GM23338 (cell line): ENCODE results near the gene DSG2. TPM values are rescaled to one million over a fixed set of nuclear protein-coding genes. Genes with fewer than 3 reads are reported as not detected.

Experiments used
- ATAC-seq: fragments of 200-7000 bp; cut with Tn5 transposase; 3 replicates; pipeline ENCODE4 v1.9.1; 2020
- DNase-seq: peaks from one replicate; pipeline ENCODE4 v3.0.0-alpha.2; 2015; ENCODE audit warnings: low spot score
- H2AFZ ChIP-seq: fragments of 200-600 bp; sonication (generic); 2 replicates; pipeline ENCODE4 v1.8.0; 2016; ENCODE audit warnings: antibody characterized with exemption, mild to moderate bottlenecking, moderate library complexity
- H3F3A ChIP-seq: fragments of 200-600 bp; sonication (generic); replicated peaks from 2 replicates; pipeline ENCODE4 v1.8.0; 2017; ENCODE audit warnings: antibody characterized with exemption, mixed run types, low read depth
- H3K27ac ChIP-seq: fragments of 200-600 bp; sonication (generic); 2 replicates; pipeline ENCODE4 v1.6.1; 2016; ENCODE audit warnings: low read depth
- H3K27me3 ChIP-seq: fragments of 200-600 bp; sonication (generic); 2 replicates; pipeline ENCODE4 v1.8.0; 2016; ENCODE audit warnings: mild to moderate bottlenecking, mixed run types, moderate library complexity; ENCODE audit not compliant: insufficient read depth
- H3K36me3 ChIP-seq: fragments of 200-600 bp; sonication (generic); 2 replicates; pipeline ENCODE4 v1.8.0; 2016; ENCODE audit warnings: mild to moderate bottlenecking; ENCODE audit not compliant: insufficient read depth
- H3K4me1 ChIP-seq: fragments of 200-600 bp; sonication (generic); 2 replicates; pipeline ENCODE4 v1.8.0; 2016; ENCODE audit warnings: mild to moderate bottlenecking, moderate library complexity; ENCODE audit not compliant: insufficient read depth
- H3K4me2 ChIP-seq: fragments of 200-600 bp; sonication (generic); 2 replicates; pipeline ENCODE4 v1.7.1; 2017; ENCODE audit warnings: mixed run types
- H3K4me3 ChIP-seq: fragments of 200-600 bp; sonication (generic); 2 replicates; pipeline ENCODE4 v1.6.1; 2016; ENCODE audit warnings: mixed run types
- H3K79me2 ChIP-seq: fragments of 200-600 bp; sonication (generic); replicated peaks from 2 replicates; pipeline ENCODE4 v1.8.0; 2017; ENCODE audit warnings: mild to moderate bottlenecking; ENCODE audit not compliant: insufficient read depth
- H3K9me2 ChIP-seq: fragments of 200-600 bp; sonication (generic); 2 replicates; pipeline ENCODE4 v1.8.0; 2017; ENCODE audit not compliant: insufficient read depth
- H4K20me1 ChIP-seq: fragments of 200-600 bp; sonication (generic); replicated peaks from 2 replicates; pipeline ENCODE4 v1.8.0; 2017; ENCODE audit warnings: mild to moderate bottlenecking; ENCODE audit not compliant: insufficient read depth
- H3K27ac Mint-ChIP-seq: 2 replicates; pipeline ENCODE4 v1.8.0; 2020; ENCODE audit warnings: inconsistent platforms, mild to moderate bottlenecking, moderate library complexity, mixed read lengths
- H3K27me3 Mint-ChIP-seq: 3 replicates; pipeline ENCODE4 v1.8.0; 2022; ENCODE audit warnings: low read depth, mild to moderate bottlenecking, moderate library complexity, mixed read lengths, inconsistent platforms; ENCODE audit not compliant: insufficient read depth, poor library complexity
- H3K36me3 Mint-ChIP-seq: 3 replicates; pipeline ENCODE4 v1.8.0; 2021; ENCODE audit warnings: low read depth, mild to moderate bottlenecking, inconsistent platforms, moderate library complexity, mixed read lengths
- H3K4me1 Mint-ChIP-seq: 3 replicates; pipeline ENCODE4 v1.8.0; 2020; ENCODE audit warnings: mild to moderate bottlenecking, inconsistent platforms, mixed read lengths
- H3K4me3 Mint-ChIP-seq: 3 replicates; pipeline ENCODE4 v1.8.0; 2021; ENCODE audit warnings: moderate library complexity, mild to moderate bottlenecking, inconsistent platforms, mixed read lengths
- H3K9me3 Mint-ChIP-seq: 3 replicates; pipeline ENCODE4 v1.8.0; 2020; ENCODE audit warnings: moderate library complexity, mild to moderate bottlenecking, inconsistent platforms, mixed read lengths
- polyA plus RNA-seq: library from polyadenylated mRNA; unstranded; fragments of >200 nt; fragmentation: Nextera tagmentation; extraction: Ambion mirVana; gene quantifications from 2 replicates; pipeline ENCODE4 v1.2.1, GENCODE V29; 2016
- total RNA-seq: library from RNA; depleted of rRNA; stranded (reverse); fragments of >200 nt; shearing (Covaris generic); gene quantifications from 2 replicates; pipeline ENCODE4 v1.2.3, GENCODE V29; 2014
- TF ChIP-seq, protein P1 (sequence below): IDR thresholded peaks from 2 replicates; pipeline ENCODE4 v1.6.1; 2016; ENCODE audit warnings: antibody characterized with exemption
- TF ChIP-seq, protein P2 (sequence below): fragments of 250-450 bp; sonication (Bioruptor Pico); IDR thresholded peaks from 2 replicates; pipeline ENCODE4 v1.5.0; 2020; ENCODE audit warnings: mild to moderate bottlenecking, moderate library complexity
- TF ChIP-seq, protein P3 (sequence below), 2 experiments: fragments of 200-600 bp in 1 of 2; sonication (generic) in 1 of 2; conservative IDR thresholded peaks; 2 replicates each; pipeline versions ENCODE4 v1.5.1 to v1.6.1; 2016 to 2017; ENCODE audit warnings: antibody characterized with exemption in 2 of 2, low read depth in 2 of 2, mild to moderate bottlenecking in 2 of 2, moderate library complexity in 1 of 2

DSG2 gene
- total and polyA plus RNA-seq, 2 experiments from 2014 or later: 44.7 to 144 TPM

- no peak for ATAC-seq
Measured at GRCh38 chr18:31565782-31566512, 68.0 kb downstream of the DSG2 start.

DNA sequence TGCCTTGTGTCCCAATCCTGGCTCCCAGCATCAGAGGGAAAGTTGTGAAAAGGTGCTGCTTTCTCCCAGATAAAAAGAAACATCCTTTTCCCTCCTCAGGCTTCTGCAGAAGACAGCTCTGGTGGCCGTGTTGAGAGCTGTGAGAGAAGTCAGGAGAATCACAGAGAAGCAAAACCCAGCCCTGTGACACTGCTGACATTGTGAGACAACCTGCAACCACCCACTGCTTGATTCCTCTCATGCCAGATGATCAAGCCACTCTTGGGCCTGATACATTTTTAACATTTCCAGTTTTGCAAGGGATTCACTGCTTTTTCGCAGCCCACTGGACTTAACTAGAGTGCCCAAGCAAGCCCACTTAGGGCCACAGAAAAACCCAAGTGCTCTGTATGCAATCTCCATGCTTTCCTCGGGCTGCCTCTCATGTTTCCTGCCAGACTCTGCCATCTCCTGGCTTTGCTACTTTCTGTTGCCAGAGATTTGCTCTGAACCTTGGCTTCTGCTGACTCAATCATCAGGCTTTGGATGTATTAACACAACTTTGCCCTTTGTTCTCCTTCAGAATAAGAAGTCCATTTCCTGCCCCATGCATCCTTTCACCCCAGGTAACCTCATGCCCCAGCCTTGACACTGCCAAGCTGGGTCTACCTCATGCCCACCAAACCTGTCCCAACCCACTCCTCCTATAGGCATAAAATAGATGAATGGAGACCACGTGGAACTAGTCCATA, 68.8 kb downstream of the DSG2 start:
- no peaks in the 10 kb centered on the region for H3K9me2 ChIP-seq
- DNase-seq: no peak
- H3K27ac Mint-ChIP-seq: no peak overlapping the region
- peaks cover under 1% of the 10 kb centered on the region; the same call in 2 of the 3 replicates for H3K4me1 Mint-ChIP-seq
- no peaks in the 10 kb centered on the region for H3K27me3 ChIP-seq
- no peak overlapping the region for H3K4me3 ChIP-seq
- no peak overlapping the region for H3K4me2 ChIP-seq
- ATAC-seq: no peak
- no peaks in the 10 kb centered on the region for H3K36me3 ChIP-seq
- H3K27ac ChIP-seq: no peak overlapping the region
- H3K4me3 Mint-ChIP-seq: no peak overlapping the region
- H3F3A ChIP-seq: no peaks in the 10 kb centered on the region
- H2AFZ ChIP-seq: peak overlapping the region; percentile 47; the same call in 1 of the 2 replicates
- H3K4me1 ChIP-seq: no peaks in the 10 kb centered on the region
- no peaks in the 10 kb centered on the region for H3K36me3 Mint-ChIP-seq
- H4K20me1 ChIP-seq: no peaks in the 10 kb centered on the region
- peaks cover 3% of the 10 kb centered on the region for H3K27me3 Mint-ChIP-seq
- H3K9me3 Mint-ChIP-seq: no peaks in the 10 kb centered on the region
- H3K79me2 ChIP-seq: no peaks in the 10 kb centered on the region
- TF ChIP-seq, protein P1, sequence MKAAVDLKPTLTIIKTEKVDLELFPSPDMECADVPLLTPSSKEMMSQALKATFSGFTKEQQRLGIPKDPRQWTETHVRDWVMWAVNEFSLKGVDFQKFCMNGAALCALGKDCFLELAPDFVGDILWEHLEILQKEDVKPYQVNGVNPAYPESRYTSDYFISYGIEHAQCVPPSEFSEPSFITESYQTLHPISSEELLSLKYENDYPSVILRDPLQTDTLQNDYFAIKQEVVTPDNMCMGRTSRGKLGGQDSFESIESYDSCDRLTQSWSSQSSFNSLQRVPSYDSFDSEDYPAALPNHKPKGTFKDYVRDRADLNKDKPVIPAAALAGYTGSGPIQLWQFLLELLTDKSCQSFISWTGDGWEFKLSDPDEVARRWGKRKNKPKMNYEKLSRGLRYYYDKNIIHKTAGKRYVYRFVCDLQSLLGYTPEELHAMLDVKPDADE: no peak
- TF ChIP-seq, protein P2, sequence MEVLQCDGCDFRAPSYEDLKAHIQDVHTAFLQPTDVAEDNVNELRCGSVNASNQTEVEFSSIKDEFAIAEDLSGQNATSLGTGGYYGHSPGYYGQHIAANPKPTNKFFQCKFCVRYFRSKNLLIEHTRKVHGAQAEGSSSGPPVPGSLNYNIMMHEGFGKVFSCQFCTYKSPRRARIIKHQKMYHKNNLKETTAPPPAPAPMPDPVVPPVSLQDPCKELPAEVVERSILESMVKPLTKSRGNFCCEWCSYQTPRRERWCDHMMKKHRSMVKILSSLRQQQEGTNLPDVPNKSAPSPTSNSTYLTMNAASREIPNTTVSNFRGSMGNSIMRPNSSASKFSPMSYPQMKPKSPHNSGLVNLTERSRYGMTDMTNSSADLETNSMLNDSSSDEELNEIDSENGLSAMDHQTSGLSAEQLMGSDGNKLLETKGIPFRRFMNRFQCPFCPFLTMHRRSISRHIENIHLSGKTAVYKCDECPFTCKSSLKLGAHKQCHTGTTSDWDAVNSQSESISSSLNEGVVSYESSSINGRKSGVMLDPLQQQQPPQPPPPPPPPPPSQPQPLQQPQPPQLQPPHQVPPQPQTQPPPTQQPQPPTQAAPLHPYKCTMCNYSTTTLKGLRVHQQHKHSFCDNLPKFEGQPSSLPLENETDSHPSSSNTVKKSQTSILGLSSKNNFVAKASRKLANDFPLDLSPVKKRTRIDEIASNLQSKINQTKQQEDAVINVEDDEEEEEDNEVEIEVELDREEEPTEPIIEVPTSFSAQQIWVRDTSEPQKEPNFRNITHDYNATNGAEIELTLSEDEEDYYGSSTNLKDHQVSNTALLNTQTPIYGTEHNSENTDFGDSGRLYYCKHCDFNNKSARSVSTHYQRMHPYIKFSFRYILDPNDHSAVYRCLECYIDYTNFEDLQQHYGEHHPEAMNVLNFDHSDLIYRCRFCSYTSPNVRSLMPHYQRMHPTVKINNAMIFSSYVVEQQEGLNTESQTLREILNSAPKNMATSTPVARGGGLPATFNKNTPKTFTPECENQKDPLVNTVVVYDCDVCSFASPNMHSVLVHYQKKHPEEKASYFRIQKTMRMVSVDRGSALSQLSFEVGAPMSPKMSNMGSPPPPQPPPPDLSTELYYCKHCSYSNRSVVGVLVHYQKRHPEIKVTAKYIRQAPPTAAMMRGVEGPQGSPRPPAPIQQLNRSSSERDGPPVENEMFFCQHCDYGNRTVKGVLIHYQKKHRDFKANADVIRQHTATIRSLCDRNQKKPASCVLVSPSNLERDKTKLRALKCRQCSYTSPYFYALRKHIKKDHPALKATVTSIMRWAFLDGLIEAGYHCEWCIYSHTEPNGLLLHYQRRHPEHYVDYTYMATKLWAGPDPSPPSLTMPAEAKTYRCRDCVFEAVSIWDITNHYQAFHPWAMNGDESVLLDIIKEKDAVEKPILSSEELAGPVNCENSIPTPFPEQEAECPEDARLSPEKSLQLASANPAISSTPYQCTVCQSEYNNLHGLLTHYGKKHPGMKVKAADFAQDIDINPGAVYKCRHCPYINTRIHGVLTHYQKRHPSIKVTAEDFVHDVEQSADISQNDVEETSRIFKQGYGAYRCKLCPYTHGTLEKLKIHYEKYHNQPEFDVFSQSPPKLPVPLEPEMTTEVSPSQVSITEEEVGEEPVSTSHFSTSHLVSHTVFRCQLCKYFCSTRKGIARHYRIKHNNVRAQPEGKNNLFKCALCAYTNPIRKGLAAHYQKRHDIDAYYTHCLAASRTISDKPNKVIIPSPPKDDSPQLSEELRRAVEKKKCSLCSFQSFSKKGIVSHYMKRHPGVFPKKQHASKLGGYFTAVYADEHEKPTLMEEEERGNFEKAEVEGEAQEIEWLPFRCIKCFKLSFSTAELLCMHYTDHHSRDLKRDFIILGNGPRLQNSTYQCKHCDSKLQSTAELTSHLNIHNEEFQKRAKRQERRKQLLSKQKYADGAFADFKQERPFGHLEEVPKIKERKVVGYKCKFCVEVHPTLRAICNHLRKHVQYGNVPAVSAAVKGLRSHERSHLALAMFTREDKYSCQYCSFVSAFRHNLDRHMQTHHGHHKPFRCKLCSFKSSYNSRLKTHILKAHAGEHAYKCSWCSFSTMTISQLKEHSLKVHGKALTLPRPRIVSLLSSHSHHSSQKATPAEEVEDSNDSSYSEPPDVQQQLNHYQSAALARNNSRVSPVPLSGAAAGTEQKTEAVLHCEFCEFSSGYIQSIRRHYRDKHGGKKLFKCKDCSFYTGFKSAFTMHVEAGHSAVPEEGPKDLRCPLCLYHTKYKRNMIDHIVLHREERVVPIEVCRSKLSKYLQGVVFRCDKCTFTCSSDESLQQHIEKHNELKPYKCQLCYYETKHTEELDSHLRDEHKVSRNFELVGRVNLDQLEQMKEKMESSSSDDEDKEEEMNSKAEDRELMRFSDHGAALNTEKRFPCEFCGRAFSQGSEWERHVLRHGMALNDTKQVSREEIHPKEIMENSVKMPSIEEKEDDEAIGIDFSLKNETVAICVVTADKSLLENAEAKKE (CRISPR knock-in tag): no peak

More at GRCh38 chr18:31565782-31566512, 68.0 kb downstream of the DSG2 start:
- Histone ChIP-seq H3K4me3 (no peak overlapping the region), H3K36me3 (no peaks in the 10 kb centered on the region), H2AFZ (peak overlapping the region; percentile 47; the same call in 1 of the 2 replicates), H3K4me2 (no peak overlapping the region), H4K20me1 (no peaks in the 10 kb centered on the region), H3K27me3 (no peaks in the 10 kb centered on the region), H3K9me2 (no peaks in the 10 kb centered on the region), H3K27ac (no peak overlapping the region), H3F3A (no peaks in the 10 kb centered on the region), H3K79me2 (no peaks in the 10 kb centered on the region), H3K4me1 (no peaks in the 10 kb centered on the region)
- peaks cover 3% of the 10 kb centered on the region for H3K27me3 Mint-ChIP-seq
- H3K27ac Mint-ChIP-seq: no peak overlapping the region
- H3K4me1 Mint-ChIP-seq: no peaks in the 10 kb centered on the region; the same call in 2 of the 3 replicates
- no peaks in the 10 kb centered on the region for H3K36me3 Mint-ChIP-seq
- no peak overlapping the region for H3K4me3 Mint-ChIP-seq
- DNase-seq: no peak
- no peaks in the 10 kb centered on the region for H3K9me3 Mint-ChIP-seq
- TF ChIP-seq, protein P3, sequence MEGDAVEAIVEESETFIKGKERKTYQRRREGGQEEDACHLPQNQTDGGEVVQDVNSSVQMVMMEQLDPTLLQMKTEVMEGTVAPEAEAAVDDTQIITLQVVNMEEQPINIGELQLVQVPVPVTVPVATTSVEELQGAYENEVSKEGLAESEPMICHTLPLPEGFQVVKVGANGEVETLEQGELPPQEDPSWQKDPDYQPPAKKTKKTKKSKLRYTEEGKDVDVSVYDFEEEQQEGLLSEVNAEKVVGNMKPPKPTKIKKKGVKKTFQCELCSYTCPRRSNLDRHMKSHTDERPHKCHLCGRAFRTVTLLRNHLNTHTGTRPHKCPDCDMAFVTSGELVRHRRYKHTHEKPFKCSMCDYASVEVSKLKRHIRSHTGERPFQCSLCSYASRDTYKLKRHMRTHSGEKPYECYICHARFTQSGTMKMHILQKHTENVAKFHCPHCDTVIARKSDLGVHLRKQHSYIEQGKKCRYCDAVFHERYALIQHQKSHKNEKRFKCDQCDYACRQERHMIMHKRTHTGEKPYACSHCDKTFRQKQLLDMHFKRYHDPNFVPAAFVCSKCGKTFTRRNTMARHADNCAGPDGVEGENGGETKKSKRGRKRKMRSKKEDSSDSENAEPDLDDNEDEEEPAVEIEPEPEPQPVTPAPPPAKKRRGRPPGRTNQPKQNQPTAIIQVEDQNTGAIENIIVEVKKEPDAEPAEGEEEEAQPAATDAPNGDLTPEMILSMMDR (conservative IDR thresholded peaks at IDR 0.05; ENCODE audit: low read depth in 2 of 2): peak in 1 of 2 experiments; percentile 15; a peak in 2 of 4 replicates
- TF ChIP-seq, protein P1: no peak
